Measurements from ENCODE around the gene VCPKMT.

DNA sequence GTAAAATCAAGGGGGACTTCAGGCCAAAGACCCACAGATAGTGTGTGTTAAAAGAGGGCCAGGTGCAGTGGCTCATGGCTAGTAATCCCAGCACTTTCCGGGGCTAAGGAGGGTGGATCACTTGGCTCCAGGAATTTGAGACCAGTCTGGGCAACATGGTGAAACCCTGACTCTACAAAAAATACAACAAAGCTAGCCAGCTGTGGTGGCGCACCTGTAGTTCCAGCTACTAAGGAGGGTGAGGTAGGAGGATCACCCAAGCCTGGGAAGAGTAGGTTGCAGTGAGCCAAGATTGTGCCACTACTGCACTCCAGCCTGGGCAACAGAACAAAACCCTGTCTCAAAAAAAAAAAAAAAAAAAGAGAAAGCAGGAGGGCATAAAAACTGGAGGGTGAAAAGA lies 8.5 kb downstream of the VCPKMT start:
- TF ChIP-seq, protein P1, sequence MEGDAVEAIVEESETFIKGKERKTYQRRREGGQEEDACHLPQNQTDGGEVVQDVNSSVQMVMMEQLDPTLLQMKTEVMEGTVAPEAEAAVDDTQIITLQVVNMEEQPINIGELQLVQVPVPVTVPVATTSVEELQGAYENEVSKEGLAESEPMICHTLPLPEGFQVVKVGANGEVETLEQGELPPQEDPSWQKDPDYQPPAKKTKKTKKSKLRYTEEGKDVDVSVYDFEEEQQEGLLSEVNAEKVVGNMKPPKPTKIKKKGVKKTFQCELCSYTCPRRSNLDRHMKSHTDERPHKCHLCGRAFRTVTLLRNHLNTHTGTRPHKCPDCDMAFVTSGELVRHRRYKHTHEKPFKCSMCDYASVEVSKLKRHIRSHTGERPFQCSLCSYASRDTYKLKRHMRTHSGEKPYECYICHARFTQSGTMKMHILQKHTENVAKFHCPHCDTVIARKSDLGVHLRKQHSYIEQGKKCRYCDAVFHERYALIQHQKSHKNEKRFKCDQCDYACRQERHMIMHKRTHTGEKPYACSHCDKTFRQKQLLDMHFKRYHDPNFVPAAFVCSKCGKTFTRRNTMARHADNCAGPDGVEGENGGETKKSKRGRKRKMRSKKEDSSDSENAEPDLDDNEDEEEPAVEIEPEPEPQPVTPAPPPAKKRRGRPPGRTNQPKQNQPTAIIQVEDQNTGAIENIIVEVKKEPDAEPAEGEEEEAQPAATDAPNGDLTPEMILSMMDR (IDR thresholded peaks at IDR 0.05) = no peak
- TF ChIP-seq POLR2A (IDR thresholded peaks at IDR 0.05) = no peak
